Endothelial cell (in vitro differentiated cells): ENCODE results near the gene EDAR. TPM values are rescaled to one million over a fixed set of nuclear protein-coding genes. Genes with fewer than 3 reads are reported as not detected.

Source experiments
- DNase-seq: peaks from one replicate; pipeline ENCODE4 v3.0.0; 2021; ENCODE audit warnings: low spot score
- H3K27ac Mint-ChIP-seq: one replicate; pipeline ENCODE4 v1.8.0; 2021; ENCODE audit warnings: mixed read lengths, inconsistent platforms; ENCODE audit not compliant: unreplicated experiment
- H3K27me3 Mint-ChIP-seq: one replicate; pipeline ENCODE4 v1.8.0; 2021; ENCODE audit warnings: mild to moderate bottlenecking, moderate library complexity, mixed read lengths, inconsistent platforms; ENCODE audit not compliant: unreplicated experiment
- H3K36me3 Mint-ChIP-seq: one replicate; pipeline ENCODE4 v1.8.0; 2021; ENCODE audit warnings: mild to moderate bottlenecking, low read depth, mixed read lengths, inconsistent platforms; ENCODE audit not compliant: unreplicated experiment
- H3K4me1 Mint-ChIP-seq: one replicate; pipeline ENCODE4 v1.8.0; 2021; ENCODE audit warnings: mild to moderate bottlenecking, mixed read lengths, inconsistent platforms; ENCODE audit not compliant: unreplicated experiment
- H3K4me3 Mint-ChIP-seq: one replicate; pipeline ENCODE4 v1.8.0; 2021; ENCODE audit warnings: mild to moderate bottlenecking, mixed read lengths, inconsistent platforms; ENCODE audit not compliant: unreplicated experiment
- H3K9me3 Mint-ChIP-seq: one replicate; pipeline ENCODE4 v1.8.0; 2021; ENCODE audit warnings: mixed read lengths, inconsistent platforms; ENCODE audit not compliant: unreplicated experiment
- CTCF ChIP-seq: fragments of 200-600 bp; sonication (generic); IDR thresholded peaks from one replicate; pipeline ENCODE4 v1.5.0; 2021; ENCODE audit warnings: antibody characterized with exemption; ENCODE audit not compliant: unreplicated experiment
- total RNA-seq: library from RNA; stranded (reverse); fragmentation: NEBNext Ultra II Directional; extraction: Animal tissue kit (Norgen Biotek cat#: 25700); gene quantifications from one replicate; pipeline ENCODE4 v1.2.1, GENCODE V29; 2021; ENCODE audit not compliant: unreplicated experiment

The EDAR gene
- total RNA-seq, 1 donor from 2014 or later = not detected

- no peaks in the 10 kb centered on the region for H3K9me3 Mint-ChIP-seq
- no peaks in the 10 kb centered on the region for H3K4me1 Mint-ChIP-seq
- no peak for DNase-seq
- no peaks in the 10 kb centered on the region for H3K27me3 Mint-ChIP-seq
- no peak overlapping the region for H3K27ac Mint-ChIP-seq
- no peak overlapping the region for H3K4me3 Mint-ChIP-seq
- peak; percentile 56 for TF ChIP-seq CTCF
- H3K36me3 Mint-ChIP-seq = peaks cover 6% of the 10 kb centered on the region
Observed at GRCh38 chr2:108877506-108877905, 111.5 kb downstream of the EDAR start.

- no peak overlapping the region for H3K27ac Mint-ChIP-seq
- DNase-seq = no peak
- no peaks in the 10 kb centered on the region for H3K9me3 Mint-ChIP-seq
- TF ChIP-seq CTCF = no peak
- no peak overlapping the region for H3K4me3 Mint-ChIP-seq
- peaks cover 5% of the 10 kb centered on the region for H3K36me3 Mint-ChIP-seq
- no peaks in the 10 kb centered on the region for H3K27me3 Mint-ChIP-seq
- no peaks in the 10 kb centered on the region for H3K4me1 Mint-ChIP-seq
Observed at GRCh38 chr2:108870069-108870644, 118.9 kb downstream of the EDAR start.

GRCh38 chr2:108869542-108869941 lies 119.5 kb downstream of the EDAR start:
- peaks cover 5% of the 10 kb centered on the region for H3K36me3 Mint-ChIP-seq
- no peak overlapping the region for H3K27ac Mint-ChIP-seq
- TF ChIP-seq CTCF = no peak
- no peak overlapping the region for H3K4me3 Mint-ChIP-seq
- H3K4me1 Mint-ChIP-seq = no peaks in the 10 kb centered on the region
- H3K27me3 Mint-ChIP-seq = no peaks in the 10 kb centered on the region
- no peak for DNase-seq
- H3K9me3 Mint-ChIP-seq = no peaks in the 10 kb centered on the region

GRCh38 chr2:108868911-108869310 lies 120.1 kb downstream of the EDAR start:
- H3K27me3 Mint-ChIP-seq = no peaks in the 10 kb centered on the region

More at GRCh38 chr2:108868911-108869310, 120.1 kb downstream of the EDAR start:
- no peaks in the 10 kb centered on the region for H3K9me3 Mint-ChIP-seq
- H3K4me3 Mint-ChIP-seq = no peak overlapping the region
- no peaks in the 10 kb centered on the region for H3K4me1 Mint-ChIP-seq
- no peak for TF ChIP-seq CTCF
- H3K36me3 Mint-ChIP-seq = peaks cover 5% of the 10 kb centered on the region
- DNase-seq = no peak
- no peak overlapping the region for H3K27ac Mint-ChIP-seq
